PC-9 (cell line): ENCODE measurements around the gene IL3RA. TPM values are rescaled to one million over a fixed set of nuclear protein-coding genes. Genes with fewer than 3 reads are reported as not detected.

Source experiments
- BruUV-seq: library from RNA; stranded (reverse); fragments of 400-500 nt; replicated peaks from 2 replicates; lab custom pipeline; 2021; lab: Mats Ljungman, UMichigan
- CTCF ChIA-PET: fragments of 300-600 bp; sonication (Branson Sonifier 250); formaldehyde crosslinking; loops from one replicate; lab custom pipeline; 2022; ENCODE audit warnings: antibody characterized with exemption; lab: Charles Lee
- POLR2A ChIA-PET: fragments of 300-600 bp; sonication (Branson Sonifier 250); formaldehyde crosslinking; loops from one replicate; lab custom pipeline; 2022; ENCODE audit warnings: antibody characterized with exemption; ENCODE audit not compliant: unreplicated experiment; lab: Charles Lee
- DNase-seq, 2 experiments: peaks; one replicate each; pipeline versions ENCODE4 v3.0.0 to v3.0.0-alpha.2; 2015 to 2022; ENCODE audit warnings: mixed read lengths in 1 of 2
- H2AFZ ChIP-seq: fragments of 200-600 bp; sonication (generic); 2 replicates; pipeline ENCODE4 v1.8.1; 2017; ENCODE audit warnings: antibody characterized with exemption
- H3F3A ChIP-seq: fragments of 200-600 bp; sonication (generic); 2 replicates; pipeline ENCODE4 v1.8.1; 2017; ENCODE audit warnings: antibody characterized with exemption, mild to moderate bottlenecking, low read depth; ENCODE audit not compliant: insufficient read depth
- H3K27ac ChIP-seq: fragments of 200-600 bp; sonication (generic); 2 replicates; pipeline ENCODE4 v1.6.1; 2016; ENCODE audit warnings: mixed run types
- H3K27me3 ChIP-seq: fragments of 200-600 bp; sonication (generic); 2 replicates; pipeline ENCODE4 v1.6.1; 2016; ENCODE audit warnings: low read depth, mixed run types; ENCODE audit not compliant: insufficient read depth
- H3K36me3 ChIP-seq: fragments of 200-600 bp; sonication (generic); 2 replicates; pipeline ENCODE4 v1.6.1; 2016; ENCODE audit warnings: low read depth, mixed run types
- H3K4me1 ChIP-seq: fragments of 200-600 bp; sonication (generic); replicated peaks from 2 replicates; pipeline ENCODE4 v1.6.1; 2016; ENCODE audit warnings: mixed run types; ENCODE audit not compliant: insufficient read depth
- H3K4me2 ChIP-seq: fragments of 200-600 bp; sonication (generic); 2 replicates; pipeline ENCODE4 v1.6.1; 2017; ENCODE audit warnings: mixed run types
- H3K4me3 ChIP-seq: fragments of 200-600 bp; sonication (generic); 2 replicates; pipeline ENCODE4 v1.6.1; 2016; ENCODE audit warnings: mixed run types
- H3K79me2 ChIP-seq: fragments of 200-600 bp; sonication (generic); 2 replicates; pipeline ENCODE4 v1.6.1; 2017; ENCODE audit warnings: low read depth, mixed run types
- H3K9me2 ChIP-seq: fragments of 200-600 bp; sonication (generic); 2 replicates; pipeline ENCODE4 v1.8.1; 2017; ENCODE audit warnings: mild to moderate bottlenecking; ENCODE audit not compliant: insufficient read depth
- H3K9me3 ChIP-seq: fragments of 200-600 bp; sonication (generic); 2 replicates; pipeline ENCODE4 v1.8.1; 2016; ENCODE audit warnings: low read depth; ENCODE audit not compliant: insufficient read depth
- H4K20me1 ChIP-seq: fragments of 200-600 bp; sonication (generic); 2 replicates; pipeline ENCODE4 v1.8.1; 2017; ENCODE audit not compliant: insufficient read depth
- CTCF ChIP-seq: fragments of 200-600 bp; sonication (generic); conservative IDR thresholded peaks from 2 replicates; pipeline ENCODE4 v1.6.1; 2017; ENCODE audit warnings: mixed run types, antibody characterized with exemption, mild to moderate bottlenecking, moderate library complexity
- EZH2 ChIP-seq: fragments of 200-600 bp; sonication (generic); IDR thresholded peaks from 2 replicates; pipeline ENCODE4 v1.8.0; 2017; ENCODE audit warnings: antibody characterized with exemption, low read depth
- intact Hi-C: fragments of 100-400 bp; cut with micrococcal nuclease; formaldehyde crosslinking; loops from one replicate; pipeline ENCODE4 v1.10.0; 2022; ENCODE audit not compliant: unreplicated experiment
- total RNA-seq: library from RNA; stranded (reverse); gene quantifications from 2 replicates; pipeline ENCODE4 v1.2.3, GENCODE V29; 2021

Gene IL3RA
- total RNA-seq, 1 experiment from 2014 or later: not detected

- CTCF ChIA-PET: no interaction called here
- POLR2A ChIA-PET: no interaction called here
- peak; percentile 55 to 67 for DNase-seq
Measured at GRCh38 chrX:1323315-1323714, 13.3 kb upstream of the IL3RA start.

GRCh38 chrX:1325515-1326116, 11.0 kb upstream of the IL3RA start:
- Histone ChIP-seq H3K4me3 (no peak overlapping the region), H3K27ac (no peak overlapping the region), H3K36me3 (no peaks in the 10 kb centered on the region), H3K9me3 (no peaks in the 10 kb centered on the region), H4K20me1 (no peaks in the 10 kb centered on the region), H3K9me2 (no peaks in the 10 kb centered on the region), H3F3A (no peaks in the 10 kb centered on the region; the same call in 1 of the 2 replicates), H2AFZ (no peak overlapping the region), H3K4me2 (0 out of 2 replicates have a peak overlapping the region, but pooled peaks have one; percentile 39), H3K79me2 (no peaks in the 10 kb centered on the region), H3K27me3 (no peaks in the 10 kb centered on the region), H3K4me1 (no peaks in the 10 kb centered on the region)
- intact Hi-C loops: no loop called here
- ChIA-PET CTCF (no interaction called here), POLR2A (no interaction called here)
- no TSS peak for BruUV-seq
- TF ChIP-seq CTCF (no peak), EZH2 (no peak)
- DNase-seq: no peak

More at GRCh38 chrX:1323315-1323714, 13.3 kb upstream of the IL3RA start:
- TF ChIP-seq EZH2 (no peak), CTCF (peak; percentile 67)
- Histone ChIP-seq H3K9me3 (no peaks in the 10 kb centered on the region), H3K4me2 (no peak overlapping the region), H3K4me1 (no peaks in the 10 kb centered on the region), H3F3A (no peaks in the 10 kb centered on the region; the same call in 1 of the 2 replicates), H3K36me3 (no peaks in the 10 kb centered on the region), H3K79me2 (no peaks in the 10 kb centered on the region), H3K4me3 (no peak overlapping the region), H3K27ac (no peak overlapping the region), H4K20me1 (no peaks in the 10 kb centered on the region), H3K9me2 (no peaks in the 10 kb centered on the region), H2AFZ (no peak overlapping the region), H3K27me3 (no peaks in the 10 kb centered on the region)
- BruUV-seq: no TSS peak
- intact Hi-C loops: loop anchor here (5.0 kb wide), 1 partner anchor 76 kb away; no protein-coding TSS in a partner anchor

GRCh38 chrX:1327651-1328304, 8.8 kb upstream of the IL3RA start:
- Histone ChIP-seq H4K20me1 (no peaks in the 10 kb centered on the region), H3K36me3 (no peaks in the 10 kb centered on the region), H3K9me2 (no peaks in the 10 kb centered on the region), H3K27me3 (no peaks in the 10 kb centered on the region), H3K4me1 (no peaks in the 10 kb centered on the region), H3K27ac (no peak overlapping the region), H3K79me2 (no peaks in the 10 kb centered on the region), H3K4me3 (no peak overlapping the region), H3K9me3 (no peaks in the 10 kb centered on the region), H3K4me2 (no peak overlapping the region), H2AFZ (no peak overlapping the region), H3F3A (no peaks in the 10 kb centered on the region; the same call in 1 of the 2 replicates)
- POLR2A ChIA-PET: no interaction called here
- TF ChIP-seq CTCF (no peak), EZH2 (no peak)
- BruUV-seq: no TSS peak
- DNase-seq: no peak
- intact Hi-C loops: no loop called here
- CTCF ChIA-PET: no interaction called here
